GM12892 (cell line): ENCODE results near the gene CR1L.

Source experiments
- POLR2A ChIP-seq: IDR thresholded peaks from 2 replicates; pipeline ENCODE4 v1.6.1; 2011; ENCODE audit warnings: low read depth, low read length, control low read depth
- POLR2AphosphoS5 ChIP-seq: IDR thresholded peaks from 2 replicates; pipeline ENCODE4 v1.6.1; 2011; ENCODE audit warnings: low read depth, low read length, control low read depth
- TAF1 ChIP-seq: IDR thresholded peaks from 2 replicates; pipeline ENCODE4 v1.6.1; 2011; ENCODE audit warnings: low read depth, mild to moderate bottlenecking, control low read depth, low read length, borderline replicate concordance

DNA sequence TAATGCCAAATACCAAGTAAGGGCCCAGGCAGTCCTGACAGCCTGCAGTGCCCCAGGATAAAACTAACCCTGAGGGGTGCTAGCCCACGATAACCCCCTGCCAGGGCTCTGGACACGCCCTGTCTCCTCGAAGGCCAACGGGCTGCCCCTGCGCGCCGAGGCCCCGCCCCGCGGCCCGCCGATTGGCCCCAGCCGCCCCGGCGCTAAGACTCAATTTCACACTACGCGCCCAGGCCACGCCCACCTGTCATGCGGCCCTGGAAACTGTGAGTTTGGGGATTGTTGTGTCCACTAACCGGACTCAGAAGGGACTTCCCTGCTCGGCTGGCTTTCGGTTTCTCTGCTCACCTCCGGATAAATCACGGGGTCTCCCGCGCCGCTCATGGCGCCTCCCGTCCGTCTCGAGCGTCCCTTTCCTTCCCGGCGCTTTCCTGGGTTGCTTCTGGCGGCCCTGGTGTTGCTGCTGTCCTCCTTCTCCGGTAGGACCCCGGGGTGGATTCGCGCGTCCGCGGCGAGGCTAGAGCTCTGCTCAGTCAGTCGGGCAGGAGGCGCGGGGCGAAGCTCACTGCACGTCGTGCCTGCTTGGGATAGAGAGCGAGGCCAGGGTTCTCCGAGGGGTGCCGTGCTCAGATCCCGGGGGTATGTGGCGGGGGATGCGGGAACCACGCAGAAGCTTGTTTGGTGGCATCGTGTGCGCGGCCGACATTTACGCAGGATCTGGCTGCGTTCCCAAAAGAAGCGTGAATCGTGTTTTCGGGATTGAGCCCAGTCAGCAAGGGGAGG lies at the start of gene CR1L:
- TF ChIP-seq POLR2A = no peak
- TF ChIP-seq TAF1 = no peak
- TF ChIP-seq POLR2AphosphoS5 = no peak
